Right lobe of liver (tissue), 6 donors: ENCODE results near the gene HYOU1. TPM values are rescaled to one million over a fixed set of nuclear protein-coding genes. Genes with fewer than 3 reads are reported as not detected.
"Not testable (repeated sequence)": the region's sequence is repeated elsewhere in the genome, so short reads cannot be mapped to it uniquely, and the experiment has no call there.

Experiments
- ATAC-seq, 4 donors: fragments of 200-7000 bp; cut with Tn5 transposase; one replicate each; pipeline ENCODE4 v1.9.1; 2020; ENCODE audit warnings: mild to moderate bottlenecking in 4 of 4, moderate library complexity in 4 of 4
- DNase-seq, 3 donors: peaks; one replicate each; pipeline ENCODE4 v3.0.0-alpha.2; 2020
- H3K27ac ChIP-seq, 3 donors: fragments of 200-600 bp; one replicate each; pipeline ENCODE4 v1.8.0; 2022
- H3K27me3 ChIP-seq, 2 donors: fragments of 200-600 bp; one replicate each; pipeline ENCODE4 v1.8.0; 2022
- H3K36me3 ChIP-seq, 4 donors: fragments of 200-600 bp; sonication (generic) in 1 of 4; one replicate each; pipeline versions ENCODE4 v1.5.1 to v1.8.0; 2017 to 2022; ENCODE audit warnings: control low read depth in 1 of 4
- H3K4me1 ChIP-seq, 4 donors: fragments of 200-600 bp; sonication (generic) in 1 of 4; one replicate each; pipeline versions ENCODE4 v1.5.1 to v1.8.0; 2017 to 2022; ENCODE audit warnings: control low read depth in 1 of 4
- H3K4me3 ChIP-seq, 3 donors: fragments of 200-600 bp; one replicate each; pipeline ENCODE4 v1.8.0; 2022
- H3K9me3 ChIP-seq, 4 donors: fragments of 200-600 bp; sonication (generic) in 1 of 4; one replicate each; pipeline versions ENCODE4 v1.5.1 to v1.8.0; 2017 to 2022; ENCODE audit warnings: control low read depth in 1 of 4
- CTCF ChIP-seq, 4 donors: fragments of 200-600 bp in 3 of 4; fragments of 450-650 bp in 1 of 4; IDR thresholded peaks; one replicate each; pipeline versions ENCODE4 v1.5.1 to v1.8.0; 2016 to 2022; ENCODE audit warnings: antibody characterized with exemption in 4 of 4, mild to moderate bottlenecking in 2 of 4
- POLR2A ChIP-seq: fragments of 450-650 bp; IDR thresholded peaks from one replicate; pipeline ENCODE4 v1.6.1; 2017; ENCODE audit warnings: antibody characterized with exemption, mild to moderate bottlenecking
- WGBS: methylation state at CpG from one replicate; pipeline ENCODE4 v1.1.6; 2018; ENCODE audit warnings: low coverage, low lambda C conversion rate; ENCODE audit not compliant: insufficient coverage; ENCODE audit errors: missing lambda C conversion rate; 5-methylcytosine and 5-hydroxymethylcytosine counted together
- intact Hi-C, 2 donors: fragments of 100-400 bp; cut with DNase I; formaldehyde crosslinking; loops; one replicate each; pipeline versions ENCODE4 v1.11.2 to v1.14.1; 2022
- total RNA-seq, 6 experiments: library from RNA; depleted of rRNA in 2 of 6; stranded (reverse); fragments of >200 nt in 2 of 6; fragmentation: NEBNext Ultra II Directional in 3 of 6; extraction: Animal tissue kit (Norgen Biotek cat#: 25700) in 3 of 6; gene quantifications; one replicate each; pipeline versions ENCODE4 v1.1.0 to v1.2.4, GENCODE V29; 2016 to 2023
- donor health status: DM: no; HTN: yes; CAD: no.
- donor health status: DM: no; HTN: no; CAD: no.
- donor health status: DM: no; HTN: no; CAD: no.
- donor health status: DM: no; HTN: yes; CAD: no.
- donor health status: DM: no; HTN: yes; CAD: no.

The HYOU1 gene
- total RNA-seq, 6 experiments from 2014 or later: 107 to 202 (median 171) TPM

GRCh38 chr11:119041821-119042514 lies 15.0 kb downstream of the HYOU1 start:
- 83% methylated on average over 3 of the region's 4 CpGs for WGBS
- peaks cover 0 to 21% (median 11%) of the 10 kb centered on the region in 4 donors for H3K36me3 ChIP-seq
- TF ChIP-seq CTCF (IDR thresholded peaks at IDR 0.05) (no peak), POLR2A (no peak)
- intact Hi-C loops: no loop called here
- no peaks in the 10 kb centered on the region for H3K27me3 ChIP-seq
- no peaks in the 10 kb centered on the region for H3K4me1 ChIP-seq
- no peaks in the 10 kb centered on the region for H3K9me3 ChIP-seq
- no peak for DNase-seq
- no peak overlapping the region for H3K4me3 ChIP-seq
- no peak for ATAC-seq
- no peak overlapping the region for H3K27ac ChIP-seq

DNA sequence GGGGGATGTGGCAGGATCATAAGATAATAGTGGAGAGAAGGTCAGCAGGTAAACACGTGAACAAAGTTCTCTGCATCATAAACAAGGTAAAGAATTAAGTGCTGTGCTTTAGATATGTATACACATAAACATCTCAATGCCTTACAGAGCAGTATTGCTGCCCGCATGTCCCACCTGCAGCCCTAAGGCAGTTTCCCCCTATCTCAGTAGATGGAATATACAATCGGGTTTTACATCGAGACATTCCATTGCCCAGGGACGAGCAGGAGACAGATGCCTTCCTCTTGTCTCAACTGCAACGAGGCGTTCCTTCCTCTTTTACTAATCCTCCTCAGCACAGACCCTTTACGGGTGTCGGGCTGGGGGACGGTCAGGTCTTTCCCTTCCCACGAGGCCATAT lies 17.5 kb downstream of the HYOU1 start:
- DNase-seq, H3K9me3 ChIP-seq, intact Hi-C loops, H3K4me3 ChIP-seq, H3K36me3 ChIP-seq, H3K27me3 ChIP-seq, H3K4me1 ChIP-seq, ATAC-seq, H3K27ac ChIP-seq: not testable (repeated sequence)
- WGBS: 38% methylated on average over 7 of the region's 11 CpGs

GRCh38 chr11:119038884-119039283 lies 18.1 kb downstream of the HYOU1 start:
- Histone ChIP-seq H3K27ac (no peak overlapping the region), H3K9me3 (no peaks in the 10 kb centered on the region), H3K27me3 (no peaks in the 10 kb centered on the region), H3K4me1 (no peaks in the 10 kb centered on the region), H3K4me3 (no peak overlapping the region), H3K36me3 (no peaks in the 10 kb centered on the region)
- 65% methylated on average over 5 of the region's 5 CpGs for WGBS
- no peak for TF ChIP-seq POLR2A
- no peak for TF ChIP-seq CTCF (IDR thresholded peaks at IDR 0.05)
- intact Hi-C loops: no loop called here
- no peak for DNase-seq
- no peak for ATAC-seq

GRCh38 chr11:119034813-119035212 lies 22.2 kb downstream of the HYOU1 start:
- ATAC-seq (no peak), DNase-seq (no peak)
- no peaks in the 10 kb centered on the region for H3K27me3 ChIP-seq
- no peak overlapping the region for H3K4me3 ChIP-seq
- H3K27ac ChIP-seq: no peak overlapping the region
- WGBS: 77% methylated on average over 3 of the region's 3 CpGs
- intact Hi-C loops: no loop called here
- no peaks in the 10 kb centered on the region for H3K36me3 ChIP-seq
- TF ChIP-seq CTCF (IDR thresholded peaks at IDR 0.05) (no peak), POLR2A (no peak)
- H3K4me1 ChIP-seq: peaks cover 0 to 2% (median 2%) of the 10 kb centered on the region in 4 donors
- no peaks in the 10 kb centered on the region for H3K9me3 ChIP-seq

DNA sequence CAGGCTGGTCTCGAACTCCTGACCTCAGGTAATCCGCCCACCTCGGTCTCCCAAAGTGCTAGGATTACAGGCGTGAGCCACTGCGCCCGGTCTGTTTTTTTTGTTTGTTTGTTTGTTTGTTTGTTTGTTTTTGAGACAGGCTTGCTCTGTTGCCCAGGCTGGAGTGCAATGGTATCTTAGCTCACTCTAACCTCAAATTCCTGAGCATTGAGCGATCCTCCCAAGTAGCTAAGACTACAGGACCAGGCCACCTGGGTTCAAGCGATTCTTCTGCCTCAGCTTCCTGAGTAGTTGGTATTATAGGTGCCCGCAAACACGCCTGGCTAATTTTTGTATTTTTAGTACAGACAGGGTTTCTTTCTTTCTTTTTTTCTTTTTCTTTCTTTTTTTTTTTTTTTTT lies 23.6 kb downstream of the HYOU1 start:
- H3K27me3 ChIP-seq, H3K27ac ChIP-seq, DNase-seq, ATAC-seq, intact Hi-C loops, H3K4me1 ChIP-seq, H3K4me3 ChIP-seq, H3K9me3 ChIP-seq, H3K36me3 ChIP-seq: not testable (repeated sequence)
- WGBS: 68% methylated on average over 7 of the region's 10 CpGs
